ENCODE measurements around the gene IRAK3. TPM values are rescaled to one million over a fixed set of nuclear protein-coding genes. Genes with fewer than 3 reads are reported as not detected.

Gene IRAK3, protein sequence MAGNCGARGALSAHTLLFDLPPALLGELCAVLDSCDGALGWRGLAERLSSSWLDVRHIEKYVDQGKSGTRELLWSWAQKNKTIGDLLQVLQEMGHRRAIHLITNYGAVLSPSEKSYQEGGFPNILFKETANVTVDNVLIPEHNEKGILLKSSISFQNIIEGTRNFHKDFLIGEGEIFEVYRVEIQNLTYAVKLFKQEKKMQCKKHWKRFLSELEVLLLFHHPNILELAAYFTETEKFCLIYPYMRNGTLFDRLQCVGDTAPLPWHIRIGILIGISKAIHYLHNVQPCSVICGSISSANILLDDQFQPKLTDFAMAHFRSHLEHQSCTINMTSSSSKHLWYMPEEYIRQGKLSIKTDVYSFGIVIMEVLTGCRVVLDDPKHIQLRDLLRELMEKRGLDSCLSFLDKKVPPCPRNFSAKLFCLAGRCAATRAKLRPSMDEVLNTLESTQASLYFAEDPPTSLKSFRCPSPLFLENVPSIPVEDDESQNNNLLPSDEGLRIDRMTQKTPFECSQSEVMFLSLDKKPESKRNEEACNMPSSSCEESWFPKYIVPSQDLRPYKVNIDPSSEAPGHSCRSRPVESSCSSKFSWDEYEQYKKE
- total RNA-seq: 0.32 TPM in 1 of 2 replicates, not detected in the other
- polyA plus RNA-seq (2012): 0.04 TPM

DNA sequence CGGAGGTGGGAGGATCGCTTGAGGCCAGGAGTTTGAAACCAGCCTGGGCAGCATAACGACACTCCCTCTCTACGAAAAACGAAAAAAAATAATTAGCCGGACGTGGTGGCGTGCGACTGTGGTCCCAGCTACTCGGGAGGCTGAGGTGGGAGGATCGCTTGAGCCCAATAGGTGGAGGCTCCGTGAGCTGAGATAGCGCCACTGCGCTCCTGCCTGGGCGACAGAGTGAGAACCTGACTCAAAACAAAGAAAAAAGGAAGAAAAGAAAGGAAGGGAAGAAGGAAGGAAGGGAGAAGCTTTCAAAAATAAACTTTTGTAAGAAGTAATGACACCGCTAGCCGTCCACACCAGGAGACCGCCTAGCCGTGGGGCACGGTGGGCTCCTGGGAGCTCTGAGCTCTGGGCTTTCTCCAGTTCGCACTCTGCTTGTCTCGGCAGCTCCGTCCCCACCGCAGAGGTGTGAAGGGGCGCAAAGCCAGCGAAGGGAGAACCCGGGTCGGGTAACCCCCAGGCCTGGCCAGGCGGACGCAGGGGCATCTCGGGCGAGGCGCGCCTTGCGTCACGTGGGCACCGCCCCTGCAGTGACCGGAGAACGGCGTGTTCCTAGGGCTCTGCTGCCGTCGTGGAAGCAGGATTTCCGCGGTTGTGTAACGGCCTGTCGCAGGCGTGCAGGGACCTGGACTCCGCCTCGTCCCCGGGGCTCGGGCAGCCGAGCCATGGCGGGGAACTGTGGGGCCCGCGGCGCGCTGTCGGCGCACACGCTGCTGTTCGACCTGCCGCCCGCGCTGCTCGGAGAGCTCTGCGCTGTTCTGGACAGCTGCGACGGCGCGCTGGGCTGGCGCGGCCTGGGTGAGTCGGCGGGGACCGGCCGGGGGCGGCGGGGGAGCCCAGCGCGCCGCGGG lies at the start of gene IRAK3:
IRAK3 (plus strand) TSS at position 631 of the 902 bp plus-strand sequence; CDS start at position 717, 86 bp downstream.
- no peak for DNase-seq (ENCODE audit: low read depth)

DNA sequence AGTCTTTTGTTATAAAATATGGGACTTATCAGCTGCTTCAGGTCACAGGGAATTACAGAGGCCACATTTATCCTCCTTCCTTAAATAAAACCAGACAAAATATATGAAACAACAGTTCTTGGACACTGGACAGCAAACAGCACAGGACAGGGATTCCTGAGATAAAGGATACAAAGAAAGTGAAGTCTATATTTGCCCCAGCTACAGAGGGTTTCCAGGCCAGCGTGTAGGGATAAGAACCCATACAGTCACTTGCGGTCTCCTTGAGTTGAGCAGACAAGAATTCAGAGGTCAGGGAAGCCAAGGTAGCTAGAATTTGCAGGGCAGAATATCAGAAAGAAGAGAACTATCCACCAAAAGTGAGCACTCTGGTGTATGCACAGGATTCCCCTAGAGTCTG lies 49.7 kb upstream of the IRAK3 start:
- DNase-seq (ENCODE audit: low read depth): no peak

DNA sequence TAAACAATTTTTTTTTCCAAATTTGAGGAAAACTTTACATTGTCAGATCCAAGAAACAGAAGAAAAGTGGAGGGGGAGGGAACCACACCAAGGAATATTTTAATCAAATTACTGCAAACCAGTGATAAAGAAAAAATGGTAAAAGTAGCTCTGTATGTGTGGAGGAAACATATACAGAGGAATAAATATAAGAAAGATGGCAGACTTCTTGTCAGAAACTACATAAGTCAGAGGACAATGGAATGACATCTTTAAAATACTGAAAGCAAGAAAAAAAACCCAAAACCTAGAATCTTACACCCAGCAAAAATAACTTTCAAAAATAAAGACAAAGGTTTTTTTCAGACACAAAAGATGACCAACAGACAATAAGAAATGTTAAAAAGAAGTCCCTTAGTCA lies 48.3 kb upstream of the IRAK3 start:
- no peak for DNase-seq (ENCODE audit: low read depth)

DNA sequence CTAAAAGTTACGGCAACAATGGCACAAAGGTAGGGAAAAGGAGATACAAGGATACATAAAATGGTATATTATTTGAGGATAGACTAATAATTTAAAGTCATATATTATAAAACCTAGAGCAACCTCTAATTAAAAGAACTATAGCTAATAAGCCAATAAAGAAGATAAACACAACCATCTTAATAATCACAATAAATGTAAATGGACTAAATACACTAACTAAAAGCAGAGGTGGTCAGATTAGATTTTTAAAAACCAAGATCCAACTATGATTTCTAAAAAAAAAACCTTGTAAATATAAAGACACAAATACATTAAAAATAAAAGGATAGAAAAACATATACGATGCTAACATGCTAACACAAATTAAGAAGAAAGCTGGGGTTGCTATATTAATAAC lies 47.7 kb upstream of the IRAK3 start:
- no peak for DNase-seq (ENCODE audit: low read depth)

DNA sequence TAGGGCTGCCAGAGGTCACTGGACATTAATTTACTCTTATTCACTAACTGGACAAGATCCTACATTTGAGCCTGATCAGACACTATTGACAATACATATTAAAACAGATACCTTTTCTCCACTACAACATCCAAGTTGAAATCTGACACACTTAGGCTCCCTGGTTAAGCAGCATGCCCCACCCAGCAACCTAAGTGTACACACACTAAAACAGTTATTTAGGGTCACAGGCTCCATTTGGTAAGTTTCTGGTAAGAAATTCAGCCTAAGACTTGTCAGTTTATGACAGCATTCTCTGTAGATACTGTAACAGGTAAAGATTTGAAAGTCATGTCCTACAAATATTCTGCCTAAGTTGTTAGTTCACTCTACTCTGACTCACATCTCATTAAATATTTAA lies 46.2 kb upstream of the IRAK3 start:
- no peak for DNase-seq (ENCODE audit: low read depth)

DNA sequence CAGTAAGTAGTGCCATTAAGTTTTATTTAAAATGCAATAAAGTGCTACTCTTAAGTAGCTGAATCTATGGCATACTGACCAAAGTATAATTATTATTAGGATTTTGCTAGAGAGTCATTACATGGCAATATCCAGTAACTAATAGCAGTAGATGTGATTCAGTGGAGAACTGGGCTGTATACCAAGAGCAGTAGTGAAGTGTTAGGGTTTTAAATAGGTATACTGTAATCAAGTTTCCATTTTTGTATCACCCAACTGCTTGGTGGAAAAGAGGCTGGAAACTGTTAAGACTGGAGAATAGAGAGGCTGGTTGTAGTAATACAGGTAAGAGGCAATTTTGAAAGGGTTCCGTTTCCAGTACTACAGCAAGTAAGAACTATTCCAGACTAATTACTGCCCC lies 45.1 kb upstream of the IRAK3 start:
- DNase-seq (ENCODE audit: low read depth): peak; percentile 24

DNA sequence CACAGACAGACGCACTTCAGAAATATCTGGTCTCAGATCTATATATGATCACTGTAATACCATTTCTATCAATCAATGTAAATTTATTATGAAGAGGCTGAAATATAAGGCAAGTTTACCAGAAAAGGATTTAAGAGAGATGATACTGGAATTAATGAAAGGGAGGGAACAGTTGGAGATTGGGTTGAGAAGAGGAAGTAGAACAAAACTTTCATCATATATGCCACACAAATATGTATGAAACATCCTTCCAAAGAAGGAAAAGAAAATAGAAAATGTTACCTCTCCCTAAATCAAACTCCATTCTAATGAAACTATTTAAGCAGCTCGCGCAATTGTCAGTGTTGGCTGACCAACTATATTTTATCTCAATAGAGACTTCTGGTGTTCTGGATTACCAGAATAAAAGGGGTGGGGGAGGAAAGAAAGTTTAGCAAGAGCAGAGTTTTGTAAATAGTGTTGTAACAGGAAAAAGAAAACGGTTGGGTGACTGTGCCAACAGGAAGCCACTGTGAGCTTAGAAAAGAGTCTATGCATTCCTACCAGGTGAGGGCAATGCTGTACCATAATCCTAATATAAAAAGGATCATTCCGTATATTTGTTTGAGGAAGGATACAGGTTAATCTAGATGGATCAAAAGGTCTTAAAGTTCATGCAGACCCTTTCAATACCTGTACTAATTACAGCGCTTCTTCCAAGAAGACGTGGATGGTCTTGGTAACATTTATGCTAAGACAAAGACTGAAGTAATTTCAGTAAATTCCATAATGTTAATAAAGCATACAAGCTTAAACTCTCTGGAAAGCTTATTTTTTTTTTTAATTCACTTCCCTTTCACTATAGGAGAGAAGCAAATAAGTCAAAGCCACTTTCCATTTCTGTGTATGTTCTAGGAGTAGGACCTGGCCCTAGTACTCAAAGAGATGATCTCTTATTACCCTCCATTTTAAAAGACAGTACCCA lies 43.9 kb upstream of the IRAK3 start:
- peak; percentile 37 for DNase-seq (ENCODE audit: low read depth)

DNA sequence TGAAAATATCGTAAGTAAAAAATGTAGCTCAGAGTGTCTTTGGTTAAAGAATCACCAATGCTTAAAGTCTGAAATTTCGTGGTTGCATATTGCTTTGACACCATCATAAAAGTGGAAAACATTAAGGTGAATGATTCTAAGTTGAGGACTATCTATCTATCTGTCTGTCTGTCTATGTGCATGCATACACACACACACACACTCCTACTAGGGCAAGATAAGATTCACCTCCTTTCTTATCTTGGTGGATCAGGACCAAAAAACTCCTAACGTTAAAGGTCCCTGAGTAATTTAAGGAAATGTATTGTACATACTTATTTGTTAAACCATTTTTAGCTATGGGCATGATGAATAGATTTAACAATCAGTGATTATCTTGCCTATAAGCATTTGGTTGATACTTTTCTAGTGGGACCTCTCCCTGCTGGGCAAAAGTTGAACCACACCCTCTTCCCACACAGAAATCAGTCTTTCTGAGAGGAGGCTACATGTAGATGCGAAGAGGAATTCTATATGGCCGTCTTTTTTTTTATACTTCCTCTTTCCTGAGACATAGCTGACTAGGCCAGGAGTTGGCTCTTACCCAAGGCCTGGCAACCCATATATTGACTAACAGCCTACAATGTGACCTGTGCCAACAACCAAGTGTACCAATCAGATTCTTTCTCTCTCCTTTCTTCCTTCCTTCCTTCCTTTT lies 39.2 kb upstream of the IRAK3 start:
- DNase-seq (ENCODE audit: low read depth): no peak

DNA sequence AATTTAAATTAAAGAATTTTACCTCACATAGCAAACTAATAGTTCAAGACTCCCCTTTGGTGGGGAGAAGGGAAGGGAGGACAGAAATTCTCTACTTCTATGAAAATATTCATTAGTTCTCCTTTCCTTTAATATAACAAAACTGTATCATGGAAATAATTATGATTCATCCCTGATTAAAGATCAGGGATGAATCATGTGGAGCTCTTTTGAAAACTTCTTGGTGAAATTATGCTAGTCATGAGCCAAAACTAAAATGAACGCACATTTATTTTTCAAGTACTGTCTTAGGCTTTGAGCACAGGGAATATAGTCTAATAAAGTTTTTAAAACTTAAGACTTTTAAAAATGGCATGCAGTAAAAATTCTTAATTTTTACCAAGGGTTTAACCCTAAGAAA lies 36.3 kb upstream of the IRAK3 start:
- DNase-seq (ENCODE audit: low read depth): no peak

DNA sequence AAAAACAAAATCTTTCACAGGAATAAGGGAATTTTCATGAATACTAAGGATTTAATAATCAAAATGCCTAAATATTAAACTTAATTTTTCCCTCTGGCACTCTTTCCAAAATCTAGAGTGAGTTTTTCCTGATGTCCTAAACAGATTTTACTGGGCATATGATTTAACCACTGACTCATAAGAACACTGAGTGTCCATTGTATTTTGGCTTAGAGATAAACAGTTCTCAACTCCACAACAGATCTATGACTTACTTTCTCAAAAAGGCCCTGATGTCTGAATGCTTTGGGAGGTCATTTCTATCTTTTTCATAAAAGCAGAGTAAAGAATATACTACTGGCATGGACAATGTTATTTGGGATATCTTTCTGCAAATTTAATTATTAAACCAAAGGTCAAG lies 34.2 kb upstream of the IRAK3 start:
- DNase-seq (ENCODE audit: low read depth): no peak

DNA sequence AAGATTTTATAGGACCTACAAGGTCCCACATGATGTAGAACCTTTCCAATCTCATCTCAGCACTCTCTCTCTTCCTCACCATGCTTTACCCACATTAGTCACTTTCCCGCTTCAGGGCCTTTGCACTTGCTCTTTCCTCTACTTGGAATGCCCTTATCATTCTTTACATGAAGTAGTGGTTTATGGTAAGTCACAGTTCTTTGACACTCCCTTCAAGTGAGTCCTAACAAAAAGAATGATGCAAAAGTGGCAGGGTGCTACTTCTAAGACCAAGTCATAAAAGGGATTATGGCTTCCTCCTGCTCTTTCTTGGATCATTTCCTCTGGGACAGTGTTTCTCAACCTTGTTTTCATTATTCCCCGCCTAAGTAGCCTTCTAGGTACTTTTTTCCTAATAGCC lies 32.4 kb upstream of the IRAK3 start:
- no peak for DNase-seq (ENCODE audit: low read depth)

DNA sequence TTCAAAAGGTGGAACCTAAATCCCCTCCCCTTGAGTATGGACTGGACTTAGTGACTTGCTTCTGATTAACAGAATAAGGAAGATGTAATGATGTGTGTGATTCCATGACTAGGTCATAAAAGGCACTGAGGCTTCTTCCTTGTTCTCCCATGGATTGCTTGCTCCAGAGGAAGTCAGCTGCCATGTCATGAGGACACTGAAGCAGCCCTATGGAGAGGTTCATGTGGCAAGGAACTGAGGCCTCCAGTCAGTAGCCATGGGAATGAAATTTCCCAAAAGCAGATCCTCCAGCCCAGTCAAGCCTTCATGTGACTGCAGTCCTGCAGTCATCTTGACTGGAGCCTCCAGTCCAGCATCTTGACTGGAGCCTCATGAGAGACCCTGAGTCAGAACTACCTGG lies 29.9 kb upstream of the IRAK3 start:
- DNase-seq (ENCODE audit: low read depth): no peak

DNA sequence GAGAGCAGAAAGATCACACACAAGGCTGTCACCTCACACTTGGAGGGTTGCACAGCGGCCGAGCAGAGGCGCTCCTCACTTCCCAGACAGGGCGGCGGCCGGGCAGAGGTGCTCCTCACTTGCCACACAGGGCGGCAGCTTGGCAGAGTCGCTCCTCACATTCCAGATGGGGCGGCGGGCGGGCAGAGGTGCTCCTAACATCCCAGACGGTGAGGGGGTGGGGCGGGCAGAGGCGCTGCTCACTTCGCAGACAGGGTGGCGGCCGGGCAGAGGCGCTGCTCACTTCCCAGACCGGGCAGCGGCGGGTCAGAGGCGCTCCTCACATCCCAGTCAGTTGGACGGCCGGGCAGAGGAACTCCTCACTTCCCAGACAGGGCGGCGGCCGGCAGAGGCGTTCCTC lies 28.3 kb upstream of the IRAK3 start:
- no peak for DNase-seq (ENCODE audit: low read depth)

DNA sequence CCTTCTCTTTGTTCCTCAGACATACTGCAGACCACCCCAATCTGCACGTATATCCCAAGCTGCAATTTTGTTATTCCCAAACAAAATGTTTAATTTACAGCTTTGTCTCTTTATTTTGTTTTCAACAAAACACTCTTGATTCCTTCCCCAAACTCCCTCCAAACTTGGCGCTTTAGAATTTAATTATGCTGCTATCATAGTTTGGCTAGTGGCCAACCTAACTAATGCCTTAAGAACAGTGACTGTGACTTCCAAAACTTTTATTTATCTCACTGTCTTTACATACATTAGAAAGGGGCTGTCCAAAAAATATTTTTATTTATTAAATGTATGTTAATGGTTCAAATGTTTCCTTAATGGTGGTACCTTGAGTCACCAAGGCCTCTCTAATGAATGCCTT lies 26.3 kb upstream of the IRAK3 start:
- no peak for DNase-seq (ENCODE audit: low read depth)

DNA sequence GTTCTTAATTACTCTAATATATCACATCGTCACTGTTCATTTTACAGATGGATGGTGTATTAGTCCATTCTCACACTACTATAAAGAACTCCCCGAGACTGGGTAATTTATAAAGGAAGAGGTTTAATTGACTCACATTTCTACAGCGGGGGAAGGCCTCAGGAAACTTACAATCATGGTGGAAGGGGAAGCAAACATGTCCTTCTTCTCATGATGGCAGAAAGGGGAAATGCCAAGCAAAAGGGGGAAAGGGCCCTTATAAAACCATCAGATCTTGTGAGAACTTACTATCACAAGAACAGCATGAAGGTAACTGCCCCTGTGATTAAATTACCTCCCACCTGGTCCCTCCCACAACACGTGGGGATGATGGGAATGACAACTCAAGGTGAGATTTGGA lies 25.7 kb upstream of the IRAK3 start:
- DNase-seq (ENCODE audit: low read depth): no peak

DNA sequence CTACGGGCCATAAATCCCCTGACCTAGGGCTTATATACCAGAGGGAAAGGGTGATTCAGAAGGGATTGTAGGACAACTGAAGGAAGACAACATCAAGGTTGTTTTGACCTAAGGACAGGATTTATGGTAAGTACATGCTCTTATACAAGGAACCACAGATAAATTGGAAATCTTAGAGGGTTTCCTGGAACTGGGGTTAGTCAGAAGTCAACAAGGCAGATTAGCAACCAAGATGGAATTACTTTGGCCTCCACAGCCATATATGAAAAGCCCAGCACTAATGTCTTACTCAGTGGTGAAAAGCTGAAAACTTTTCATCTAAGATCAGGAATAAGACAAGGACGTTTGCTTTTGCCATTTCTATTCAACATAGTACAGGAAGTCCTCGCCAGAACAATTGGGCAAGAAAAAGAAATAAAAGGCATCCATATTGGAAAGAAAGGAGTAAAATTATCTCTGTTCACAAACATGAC lies 24.6 kb upstream of the IRAK3 start:
- no peak for DNase-seq (ENCODE audit: low read depth)

DNA sequence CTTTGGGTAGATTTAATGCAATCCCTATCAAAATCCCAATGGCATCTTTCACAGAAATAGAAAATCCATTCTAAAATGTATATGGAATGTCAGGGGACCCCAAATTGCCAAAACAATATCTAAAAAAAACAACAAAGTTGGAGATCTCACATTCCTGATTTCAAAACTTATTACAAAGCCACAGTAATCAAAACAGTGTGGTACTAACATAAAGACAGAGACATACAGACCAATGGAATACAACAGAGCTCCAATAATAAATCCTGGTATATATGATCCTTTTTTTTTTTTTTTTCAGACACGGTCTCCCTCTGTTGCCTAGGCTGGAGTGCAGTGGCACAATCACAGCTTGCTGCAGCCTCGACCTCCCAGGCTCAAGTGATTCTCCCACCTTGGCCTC lies 23.9 kb upstream of the IRAK3 start:
- no peak for DNase-seq (ENCODE audit: low read depth)

DNA sequence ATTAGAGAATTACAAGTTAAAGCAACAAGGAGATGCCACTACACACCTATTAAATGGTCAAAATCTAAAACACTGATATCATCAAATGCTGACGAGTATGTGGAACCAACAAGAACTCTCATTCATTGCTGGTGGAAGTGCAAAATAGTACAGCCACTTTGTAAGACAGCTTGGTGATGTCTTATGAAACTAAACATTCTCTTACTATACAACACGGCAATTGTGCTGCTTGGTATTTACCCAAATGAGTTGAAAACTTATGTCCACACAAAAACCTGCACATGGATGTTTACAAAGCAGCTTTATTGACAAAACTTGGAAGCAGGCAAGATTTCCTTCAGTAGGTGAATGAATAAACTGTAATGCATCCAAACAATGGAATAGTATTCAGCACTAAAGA lies 22.5 kb upstream of the IRAK3 start:
- no peak for DNase-seq (ENCODE audit: low read depth)

DNA sequence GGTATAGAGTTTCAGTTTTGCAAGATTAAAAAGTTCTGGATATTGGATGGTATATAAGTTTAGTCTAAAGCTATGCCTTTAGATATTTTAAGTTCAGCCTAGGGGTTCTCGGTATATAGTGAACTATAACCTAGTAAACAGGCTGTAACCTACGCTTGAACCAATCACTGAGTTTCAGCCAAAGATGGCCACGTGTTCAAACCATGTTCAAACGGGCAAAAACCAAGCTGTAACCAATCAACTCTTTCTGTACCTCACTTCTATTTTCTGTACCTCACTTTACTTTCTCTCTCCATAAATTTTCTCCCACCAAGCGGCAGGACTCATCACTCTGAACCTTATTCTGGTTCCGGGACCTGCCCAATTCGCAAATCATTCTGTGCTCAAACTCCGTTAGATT lies 20.6 kb upstream of the IRAK3 start:
- DNase-seq (ENCODE audit: low read depth): no peak

Data from myocyte (in vitro differentiated cells).